NCI-H187 treated with DMSO at 0.1 percent for 48 hours (cell line): ENCODE measurements around the gene FGF12.

Experiments used
- DNase-seq: peaks from one replicate; lab custom pipeline; 2025; lab: John Stamatoyannopoulos, UW

FGF12 gene

GRCh38 chr3:192684151-192684550, 43.2 kb downstream of the FGF12 start:
- no peak for DNase-seq

GRCh38 chr3:192675958-192676649, 51.2 kb downstream of the FGF12 start:
- no peak for DNase-seq

- no peak for DNase-seq
Measured at GRCh38 chr3:192655628-192656027, 71.7 kb downstream of the FGF12 start.

GRCh38 chr3:192655040-192655439, 72.3 kb downstream of the FGF12 start:
- no peak for DNase-seq

GRCh38 chr3:192653862-192654261, 73.5 kb downstream of the FGF12 start:
- no peak for DNase-seq

- no peak for DNase-seq
Measured at GRCh38 chr3:192652727-192653126, 74.6 kb downstream of the FGF12 start.

GRCh38 chr3:192651836-192652512, 75.4 kb downstream of the FGF12 start:
- no peak for DNase-seq

GRCh38 chr3:192645437-192645836, 81.9 kb downstream of the FGF12 start:
- DNase-seq, result no peak

- DNase-seq, result no peak
Measured at GRCh38 chr3:192642651-192643050, 84.7 kb downstream of the FGF12 start.

- DNase-seq, result no peak
Measured at GRCh38 chr3:192641919-192642318, 85.4 kb downstream of the FGF12 start.

GRCh38 chr3:192639987-192640386, 87.4 kb downstream of the FGF12 start:
- no peak for DNase-seq

GRCh38 chr3:192637803-192638202, 89.5 kb downstream of the FGF12 start:
- no peak for DNase-seq

GRCh38 chr3:192636517-192637444, 90.6 kb downstream of the FGF12 start:
- no peak for DNase-seq

GRCh38 chr3:192629429-192629828, 97.9 kb downstream of the FGF12 start:
- DNase-seq, result no peak

GRCh38 chr3:192621909-192622308, 105.4 kb downstream of the FGF12 start:
- DNase-seq, result no peak

GRCh38 chr3:192620275-192620674, 107.1 kb downstream of the FGF12 start:
- no peak for DNase-seq

GRCh38 chr3:192611411-192611810, 115.9 kb downstream of the FGF12 start:
- no peak for DNase-seq

GRCh38 chr3:192608726-192609600, 118.4 kb downstream of the FGF12 start:
- DNase-seq, result no peak

GRCh38 chr3:192607798-192608197, 119.5 kb downstream of the FGF12 start:
- DNase-seq, result no peak

- no peak for DNase-seq
Measured at GRCh38 chr3:192597913-192598312, 129.4 kb downstream of the FGF12 start.

GRCh38 chr3:192597506-192597905, 129.8 kb downstream of the FGF12 start:
- no peak for DNase-seq

GRCh38 chr3:192578729-192579128, 148.6 kb downstream of the FGF12 start:
- DNase-seq, result no peak
